GM19438 (cell line): ENCODE measurements around the gene KLHDC1.
"Not testable (repeated sequence)": the region's sequence is repeated elsewhere in the genome, so short reads cannot be mapped to it uniquely, and the experiment has no call there.

Source experiments
- ATAC-seq: cut with Tn5 transposase; IDR thresholded peaks from one replicate; pipeline ENCODE4 v1.9.1; 2021; ENCODE audit warnings: low read depth; ENCODE audit not compliant: unreplicated experiment

The KLHDC1 gene

GRCh38 chr14:49778421-49778820 is 85.5 kb downstream of the KLHDC1 start:
- no peak for ATAC-seq

DNA sequence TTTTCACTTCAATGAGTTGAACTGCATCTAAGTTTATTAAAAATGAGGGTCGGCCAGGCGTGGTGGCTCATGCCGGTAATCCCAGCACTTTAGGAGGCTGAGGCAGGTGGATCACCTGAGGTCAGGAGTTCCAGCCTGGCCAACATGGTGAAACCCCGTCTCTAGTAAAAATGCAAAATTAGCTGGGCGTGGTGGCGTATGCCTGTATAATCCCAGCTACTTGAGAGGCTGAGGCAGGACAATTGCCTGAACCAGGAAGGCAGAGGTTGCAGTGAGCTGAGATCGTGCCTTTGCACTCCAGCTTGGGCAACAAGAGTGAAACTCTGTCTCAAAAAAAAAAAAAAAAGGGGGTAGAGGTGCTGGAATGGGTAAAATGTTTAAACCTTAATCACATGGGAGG is 88.1 kb downstream of the KLHDC1 start:
- ATAC-seq: not testable (repeated sequence)

DNA sequence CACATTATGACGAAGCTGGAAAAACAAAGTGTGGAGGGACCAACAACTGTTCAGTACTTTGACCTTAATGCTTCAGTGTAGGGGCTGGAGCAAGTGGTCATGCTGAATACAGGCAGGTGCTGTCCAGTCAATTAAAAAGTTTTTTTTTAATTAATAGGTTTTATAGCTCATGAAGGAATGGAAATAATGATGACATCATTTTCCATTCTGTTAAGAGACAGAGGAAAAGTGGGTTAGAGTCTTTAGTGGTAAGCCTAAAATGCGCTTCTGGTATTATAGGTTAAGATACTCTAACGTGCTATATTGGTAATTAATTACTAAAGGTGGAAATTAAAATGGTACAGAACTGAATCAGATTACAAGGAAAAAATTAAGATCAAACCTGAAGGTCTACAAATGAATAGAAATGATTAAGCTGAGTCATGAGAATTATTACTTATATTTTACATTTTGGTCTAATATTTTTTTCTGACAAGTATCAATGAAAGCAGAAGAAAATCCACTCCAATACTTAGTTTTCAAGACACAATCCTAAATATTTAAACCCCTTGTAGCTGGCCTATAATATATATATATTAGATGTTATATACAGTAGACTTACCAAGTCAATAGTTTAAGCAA is 90.6 kb downstream of the KLHDC1 start:
- ATAC-seq: no peak

- ATAC-seq: no peak
Observed at GRCh38 chr14:49786315-49786714, 93.4 kb downstream of the KLHDC1 start.

DNA sequence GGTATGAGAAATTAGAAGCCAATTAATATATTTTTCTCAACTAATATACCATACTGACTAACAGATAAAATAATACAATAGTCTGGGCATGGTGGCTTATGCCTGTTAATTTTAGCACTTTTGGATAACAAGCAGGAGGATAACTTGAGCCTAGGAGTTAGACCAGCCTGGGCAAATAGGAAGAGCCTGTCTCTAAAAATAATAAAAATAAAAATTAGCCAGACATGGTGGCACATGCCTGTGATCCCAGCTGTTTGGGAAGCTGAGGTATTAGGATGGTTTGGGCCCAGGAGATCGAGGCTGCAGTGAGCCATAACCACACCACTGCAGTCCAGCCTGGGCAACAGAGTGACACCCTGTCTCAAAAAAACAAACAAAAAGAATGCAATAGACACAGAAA is 99.7 kb downstream of the KLHDC1 start:
- no peak for ATAC-seq

- ATAC-seq: no peak
Observed at GRCh38 chr14:49796025-49796424, 103.1 kb downstream of the KLHDC1 start.
